Activated CD8-positive, alpha-beta memory T cell treated with anti-CD3 and anti-CD28 coated beads, Interleukin-2, amount 10 ng/mL, durations not matched to agents 7 days and 5 days (primary cell): ENCODE results near the gene ESR2. TPM values are rescaled to one million over a fixed set of nuclear protein-coding genes. Genes with fewer than 3 reads are reported as not detected.

Experiments used
- ATAC-seq: fragments of 150-1000 bp; cut with Tn5 transposase; one replicate; pipeline ENCODE4 v1.10.0; 2021; ENCODE audit warnings: moderate library complexity
- CTCF ChIA-PET: fragments of 350-600 bp; sonication (Branson Sonifier 250); formaldehyde crosslinking; loops from one replicate; lab custom pipeline; 2021; ENCODE audit warnings: antibody characterized with exemption; lab: Charles Lee
- DNase-seq: peaks from one replicate; pipeline ENCODE4 v3.0.0-alpha.2; 2020
- H3K27ac Mint-ChIP-seq: one replicate; pipeline ENCODE4 v1.8.0; 2021; ENCODE audit warnings: mild to moderate bottlenecking, mixed read lengths
- H3K27me3 Mint-ChIP-seq: one replicate; pipeline ENCODE4 v1.8.0; 2021; ENCODE audit warnings: mixed read lengths
- H3K36me3 Mint-ChIP-seq: one replicate; pipeline ENCODE4 v1.8.0; 2021; ENCODE audit warnings: mild to moderate bottlenecking, mixed read lengths
- H3K4me1 Mint-ChIP-seq: one replicate; pipeline ENCODE4 v1.8.0; 2021; ENCODE audit warnings: mixed read lengths
- H3K4me3 Mint-ChIP-seq: one replicate; pipeline ENCODE4 v1.8.0; 2021; ENCODE audit warnings: mild to moderate bottlenecking, moderate library complexity, mixed read lengths
- H3K9me3 Mint-ChIP-seq: one replicate; pipeline ENCODE4 v1.8.0; 2022; ENCODE audit warnings: low read depth, mixed read lengths
- total RNA-seq, 2 experiments: library from RNA; stranded (reverse); gene quantifications; one replicate each; pipeline ENCODE4 v1.2.3, GENCODE V29; 2021

ESR2 gene
- total RNA-seq, 2 experiments from 2014 or later: 0.15 to 0.49 TPM

DNA sequence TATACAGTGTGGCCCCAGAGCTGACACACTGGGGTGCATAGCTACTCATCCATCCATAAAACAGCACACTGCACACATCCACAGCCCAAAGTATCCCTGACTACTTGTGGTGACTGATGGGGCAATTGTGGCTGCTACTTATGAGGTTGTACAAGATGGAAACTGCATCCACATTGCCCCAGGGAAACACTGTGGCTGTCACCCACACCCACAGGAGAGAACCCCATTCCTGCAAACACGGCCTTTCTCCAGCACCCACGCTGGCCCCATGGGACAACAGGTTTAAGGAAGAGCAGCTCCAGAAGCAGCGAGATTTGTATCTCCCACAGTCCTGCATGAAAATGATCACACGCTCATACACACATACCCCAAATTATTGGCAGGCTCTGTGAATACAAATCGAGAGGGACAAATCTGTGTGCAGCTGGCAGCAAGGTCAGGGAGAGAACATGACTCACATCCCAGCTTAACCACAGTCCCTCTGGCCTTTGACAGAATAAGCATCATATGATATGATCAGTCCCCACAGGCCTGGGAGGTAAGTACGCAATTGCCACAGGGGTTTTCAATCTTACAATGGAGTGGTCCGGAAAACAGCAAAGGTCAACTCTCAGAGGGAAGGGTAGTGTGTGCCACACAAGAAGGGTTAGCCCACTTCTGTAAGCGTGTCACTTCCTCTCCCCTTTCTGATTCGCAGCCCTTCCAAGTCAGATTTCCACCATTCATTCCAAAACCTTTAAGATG, 61.9 kb downstream of the ESR2 start:
- H3K27me3 Mint-ChIP-seq: peaks cover under 1% of the 10 kb centered on the region
- CTCF ChIA-PET: no interaction called here
- peak; percentile 54 for DNase-seq

DNA sequence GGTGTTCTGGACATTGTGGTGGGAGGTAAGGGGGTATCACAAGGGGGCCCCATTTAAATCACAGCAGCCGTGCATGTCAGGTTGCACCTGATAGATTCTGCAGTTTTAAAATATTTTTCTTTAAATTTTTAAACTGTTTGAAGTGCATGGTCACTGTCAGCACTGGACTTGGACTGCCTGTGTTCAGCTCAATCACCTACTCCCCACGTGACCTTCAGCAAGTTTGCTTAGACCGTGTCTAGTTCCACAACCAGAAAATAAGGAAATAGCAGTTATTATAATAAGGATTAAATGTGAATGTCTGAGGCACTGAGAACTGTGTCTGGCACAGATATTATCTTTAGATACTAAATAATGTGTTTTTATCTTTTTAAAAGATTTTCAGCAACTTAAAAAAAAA, 64.7 kb downstream of the ESR2 start:
- DNase-seq: no peak
- no peak overlapping the region for H3K4me3 Mint-ChIP-seq
- peaks cover 15% of the 10 kb centered on the region for H3K4me1 Mint-ChIP-seq
- CTCF ChIA-PET: interaction anchor here (0.6 to 1.2 kb wide), 2 partner anchors 36 to 167 kb away, joined by 3 read pairs; no protein-coding TSS in a partner anchor
- no peaks in the 10 kb centered on the region for H3K9me3 Mint-ChIP-seq
- peaks cover 4% of the 10 kb centered on the region for H3K36me3 Mint-ChIP-seq
- ATAC-seq: no peak
- no peak overlapping the region for H3K27ac Mint-ChIP-seq
- no peaks in the 10 kb centered on the region for H3K27me3 Mint-ChIP-seq

More for the DNA sequence above, 61.9 kb downstream of the ESR2 start:
- H3K36me3 Mint-ChIP-seq: peaks cover 4% of the 10 kb centered on the region
- H3K9me3 Mint-ChIP-seq: no peaks in the 10 kb centered on the region
- no peak overlapping the region for H3K27ac Mint-ChIP-seq
- ATAC-seq: peak; percentile 70
- H3K4me3 Mint-ChIP-seq: no peak overlapping the region
- H3K4me1 Mint-ChIP-seq: peaks cover 15% of the 10 kb centered on the region

DNA sequence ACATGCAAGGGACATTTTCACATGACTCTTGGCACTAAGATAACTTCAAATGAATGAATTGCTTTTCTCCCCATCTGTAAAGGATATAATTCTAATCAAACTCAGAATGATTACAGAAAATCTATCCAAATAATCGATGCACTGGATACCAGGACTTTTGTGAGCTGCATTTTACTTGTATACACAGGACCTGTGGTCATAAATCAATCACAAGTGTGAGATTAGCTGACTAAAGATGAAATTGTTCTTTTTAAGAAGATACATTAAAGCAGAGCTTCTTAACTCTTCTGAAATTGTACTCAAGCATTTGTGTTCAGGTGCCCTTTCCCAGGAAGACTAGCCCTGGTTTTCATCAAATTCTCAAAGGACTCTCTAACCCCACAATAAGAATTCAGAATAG, 66.3 kb downstream of the ESR2 start:
- Mint-ChIP-seq H3K4me1 (peaks cover 10% of the 10 kb centered on the region), H3K36me3 (peaks cover 12% of the 10 kb centered on the region), H3K9me3 (no peaks in the 10 kb centered on the region), H3K4me3 (no peak overlapping the region), H3K27me3 (no peaks in the 10 kb centered on the region), H3K27ac (no peak overlapping the region)
- ATAC-seq (no peak), DNase-seq (no peak)
- CTCF ChIA-PET: interaction anchor here (1.3 kb wide), 1 partner anchor 23 kb away, joined by 3 read pairs; no protein-coding TSS in a partner anchor

DNA sequence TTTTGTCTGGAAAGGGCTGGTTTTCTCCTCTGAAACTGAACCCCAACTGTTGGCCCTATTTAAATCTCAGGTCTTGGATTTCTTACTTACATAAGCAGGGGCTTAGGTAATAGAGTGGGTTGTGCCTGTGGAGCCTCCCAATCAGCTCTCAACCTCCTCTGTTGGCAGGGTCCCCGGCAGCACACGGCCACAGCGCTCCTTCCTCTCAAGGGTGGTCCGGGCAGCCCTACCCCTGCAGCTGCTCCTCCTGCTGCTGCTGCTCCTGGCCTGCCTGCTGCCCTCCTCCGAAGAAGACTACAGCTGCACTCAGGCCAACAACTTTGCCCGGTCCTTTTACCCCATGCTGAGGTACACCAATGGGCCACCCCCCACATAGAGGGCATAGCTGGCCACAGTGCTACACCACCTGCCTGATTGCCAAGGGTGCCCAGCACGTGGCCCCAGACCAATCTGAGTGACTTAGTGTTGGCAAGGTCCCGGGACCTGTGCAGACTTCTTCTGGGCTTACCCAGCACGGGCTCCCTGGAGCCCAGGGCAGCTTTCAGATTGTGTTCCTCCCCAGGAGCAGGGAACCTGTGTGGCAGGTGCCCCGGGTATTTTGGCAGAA, 68.9 kb downstream of the ESR2 start:
- peaks cover 15% of the 10 kb centered on the region for H3K36me3 Mint-ChIP-seq
- CTCF ChIA-PET: no interaction called here
- no peaks in the 10 kb centered on the region for H3K9me3 Mint-ChIP-seq

DNA sequence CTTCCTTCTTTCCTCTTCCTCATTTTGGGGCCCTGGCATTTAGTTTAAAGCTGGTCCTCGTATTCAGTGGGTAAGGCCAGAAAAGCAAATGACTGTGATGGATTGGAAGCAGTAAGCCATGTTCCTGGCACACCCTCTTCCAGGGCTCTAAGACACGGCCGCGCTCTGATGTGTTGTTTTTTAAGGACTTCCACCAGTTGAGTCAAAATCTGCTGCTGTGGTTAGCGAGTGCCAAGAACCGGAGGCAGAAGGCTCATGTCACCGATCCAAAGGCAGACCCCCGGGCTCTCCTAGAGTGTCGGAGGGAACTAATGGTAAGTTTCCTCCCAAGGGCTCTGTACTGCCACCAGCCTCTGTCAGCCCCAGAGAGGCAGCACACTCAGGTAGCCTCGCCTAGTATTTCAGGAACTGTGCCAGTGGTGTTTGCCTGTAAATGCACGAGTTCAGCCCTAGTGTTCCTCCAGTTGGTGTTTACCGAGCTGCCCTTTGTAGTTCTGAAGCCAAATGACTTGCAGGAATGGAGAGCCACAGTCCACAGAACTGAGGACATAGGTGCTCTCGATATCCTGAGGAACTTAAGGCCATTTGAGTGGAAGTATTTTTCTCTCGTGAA, 72.7 kb downstream of the ESR2 start:
- CTCF ChIA-PET: no interaction called here

More for the DNA sequence above, 68.9 kb downstream of the ESR2 start:
- H3K4me1 Mint-ChIP-seq: no peaks in the 10 kb centered on the region
- no peaks in the 10 kb centered on the region for H3K27me3 Mint-ChIP-seq
- DNase-seq (no peak), ATAC-seq (no peak)
- H3K4me3 Mint-ChIP-seq: no peak overlapping the region
- H3K27ac Mint-ChIP-seq: no peak overlapping the region

DNA sequence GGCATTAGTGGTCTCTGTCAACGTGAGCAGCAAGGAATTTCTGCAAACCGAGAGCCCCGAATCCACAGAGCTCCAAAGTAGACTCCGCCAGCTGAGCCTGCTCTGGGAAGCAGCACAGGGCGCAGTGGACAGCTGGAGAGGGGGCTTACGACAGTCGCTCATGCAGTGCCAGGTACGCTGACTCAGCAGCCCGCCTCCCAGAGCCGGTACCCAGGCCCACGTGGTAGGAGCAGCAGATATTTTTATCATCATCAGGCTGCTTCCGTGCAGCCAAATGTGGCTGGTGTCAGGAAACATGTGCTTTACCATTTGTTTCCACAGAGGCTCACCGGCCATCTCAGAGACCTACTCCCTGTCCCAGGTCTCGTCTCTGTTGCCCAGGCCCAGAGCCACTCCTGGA, 73.7 kb downstream of the ESR2 start:
- Mint-ChIP-seq H3K27ac (no peak overlapping the region), H3K36me3 (peaks cover 35% of the 10 kb centered on the region), H3K9me3 (no peaks in the 10 kb centered on the region), H3K27me3 (no peaks in the 10 kb centered on the region), H3K4me3 (no peak overlapping the region), H3K4me1 (peaks cover 5% of the 10 kb centered on the region)
- DNase-seq (no peak), ATAC-seq (no peak)
- CTCF ChIA-PET: interaction anchor here (0.6 kb wide), 1 partner anchor 187 kb away, joined by 3 read pairs; no protein-coding TSS in a partner anchor

More for the DNA sequence above, 72.7 kb downstream of the ESR2 start:
- Mint-ChIP-seq H3K9me3 (no peaks in the 10 kb centered on the region), H3K4me3 (no peak overlapping the region), H3K27ac (no peak overlapping the region), H3K36me3 (peaks cover 26% of the 10 kb centered on the region), H3K27me3 (no peaks in the 10 kb centered on the region), H3K4me1 (peaks cover 5% of the 10 kb centered on the region)
- no peak for DNase-seq
- ATAC-seq: no peak

DNA sequence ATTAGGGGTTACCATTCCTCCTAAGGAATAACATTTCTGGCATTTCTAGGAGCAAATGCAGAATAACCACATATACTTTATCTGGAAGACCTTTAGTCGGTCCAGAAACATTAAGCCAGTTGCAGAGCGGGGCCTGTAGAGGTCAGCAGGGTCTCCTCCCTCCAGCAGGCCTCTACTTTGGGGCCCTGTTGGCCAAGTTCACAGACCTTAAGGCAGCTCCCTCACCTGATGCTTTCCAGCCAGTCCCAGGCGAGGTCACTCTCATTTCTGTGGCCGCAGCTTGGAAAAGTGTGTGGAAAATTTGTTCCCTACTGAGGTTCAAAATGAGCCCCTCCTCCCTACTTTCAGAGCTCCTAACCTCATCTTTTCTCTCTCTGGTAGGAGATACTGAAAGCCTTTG, 74.1 kb downstream of the ESR2 start:
- Mint-ChIP-seq H3K4me3 (no peak overlapping the region), H3K27me3 (no peaks in the 10 kb centered on the region), H3K4me1 (peaks cover 5% of the 10 kb centered on the region), H3K9me3 (no peaks in the 10 kb centered on the region), H3K27ac (no peak overlapping the region), H3K36me3 (peaks cover 39% of the 10 kb centered on the region)
- no peak for ATAC-seq
- no peak for DNase-seq
- CTCF ChIA-PET: no interaction called here

DNA sequence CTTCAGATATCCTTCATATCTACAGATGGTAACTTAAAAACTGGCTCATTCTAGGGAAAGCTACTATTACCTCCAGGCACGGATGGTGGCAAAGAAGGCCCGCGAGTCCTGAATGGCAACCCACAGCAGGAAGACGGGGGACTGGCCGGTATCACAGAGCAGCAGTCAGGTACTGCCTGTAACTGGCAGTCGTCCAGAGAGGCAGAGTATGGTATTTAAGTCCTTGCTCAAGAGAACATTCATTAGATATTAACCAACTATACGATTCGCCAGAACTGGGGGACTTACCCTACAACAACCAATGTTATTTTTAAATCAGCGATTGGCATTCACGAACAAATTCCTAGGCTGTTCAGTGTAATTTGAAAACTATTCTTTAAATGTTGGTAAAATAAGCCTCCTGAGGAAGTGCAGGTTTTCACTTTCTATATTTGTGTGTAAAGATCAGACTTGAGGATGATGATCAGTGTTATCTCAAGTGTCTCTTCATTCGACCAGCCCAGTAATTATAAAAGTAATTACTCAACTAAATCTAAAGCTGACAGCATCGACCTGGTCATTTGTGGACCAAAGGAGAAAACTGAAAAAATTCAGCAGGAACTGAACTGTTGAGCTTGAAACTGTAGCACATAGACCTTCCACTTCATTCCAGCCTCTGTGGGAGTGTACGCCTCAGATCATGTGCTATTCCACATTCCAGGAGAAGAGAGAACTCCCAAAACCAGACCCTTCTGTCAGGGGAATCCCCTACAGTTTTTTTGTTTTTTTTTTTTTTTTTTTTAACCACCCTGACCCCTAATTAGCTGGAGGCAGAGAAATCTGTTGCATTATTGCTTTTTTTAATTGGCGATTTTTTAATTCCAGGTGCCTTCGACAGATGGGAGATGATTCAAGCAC, 75.6 kb downstream of the ESR2 start:
- no peaks in the 10 kb centered on the region for H3K27me3 Mint-ChIP-seq
- H3K9me3 Mint-ChIP-seq: no peaks in the 10 kb centered on the region

DNA sequence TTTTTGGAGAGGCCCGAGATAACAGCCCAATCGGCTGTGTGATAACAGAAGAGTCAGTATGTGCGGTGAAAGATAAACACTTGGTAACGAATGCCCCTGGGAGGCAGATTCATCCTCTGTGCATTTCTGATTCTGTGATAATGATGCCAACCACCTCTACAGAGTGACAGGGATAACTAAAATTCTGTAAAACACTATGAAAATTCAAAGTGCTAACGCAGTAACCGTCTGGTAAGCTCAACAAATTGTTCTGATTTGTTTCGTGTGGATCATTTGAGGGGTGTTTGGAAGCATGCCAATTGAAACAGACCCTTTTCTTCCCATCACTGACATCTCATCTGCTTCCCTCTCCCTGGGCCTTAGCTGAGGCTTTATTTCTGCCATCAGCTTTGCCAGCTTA, 76.3 kb downstream of the ESR2 start:
- CTCF ChIA-PET: no interaction called here
- ATAC-seq (no peak), DNase-seq (no peak)
- no peak overlapping the region for H3K27ac Mint-ChIP-seq
- peaks cover 5% of the 10 kb centered on the region for H3K4me1 Mint-ChIP-seq
- H3K36me3 Mint-ChIP-seq: peaks cover 38% of the 10 kb centered on the region
- no peaks in the 10 kb centered on the region for H3K9me3 Mint-ChIP-seq
- no peaks in the 10 kb centered on the region for H3K27me3 Mint-ChIP-seq
- H3K4me3 Mint-ChIP-seq: no peak overlapping the region

More for the DNA sequence above, 75.6 kb downstream of the ESR2 start:
- peaks cover 39% of the 10 kb centered on the region for H3K36me3 Mint-ChIP-seq
- CTCF ChIA-PET: interaction anchor here (0.6 to 0.8 kb wide), 2 partner anchors 89 to 179 kb away, joined by 3 to 4 read pairs; no protein-coding TSS in a partner anchor
- DNase-seq (no peak), ATAC-seq (no peak)
- H3K4me3 Mint-ChIP-seq: no peak overlapping the region
- H3K27ac Mint-ChIP-seq: no peak overlapping the region
- H3K4me1 Mint-ChIP-seq: peaks cover 5% of the 10 kb centered on the region

DNA sequence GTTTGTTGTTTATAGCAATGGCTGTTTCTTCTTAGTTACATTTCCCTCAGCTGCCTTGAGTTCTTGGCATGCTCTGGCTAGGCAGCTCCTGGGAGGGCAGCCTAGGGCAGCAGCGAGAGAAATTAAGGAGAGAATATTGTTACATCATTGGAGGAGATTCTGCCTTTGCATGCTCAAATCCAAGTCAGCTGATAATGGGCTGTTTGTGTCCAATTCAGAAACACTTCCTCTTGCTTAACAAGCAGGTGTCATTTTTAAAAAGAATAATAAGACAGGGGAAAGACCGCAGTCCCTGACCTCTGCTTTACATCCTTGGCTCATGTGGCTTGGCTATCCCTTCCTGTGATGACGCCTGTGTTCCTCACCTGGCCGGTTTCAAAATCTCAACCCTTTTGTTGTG, 76.9 kb downstream of the ESR2 start:
- DNase-seq (no peak), ATAC-seq (no peak)
- Mint-ChIP-seq H3K36me3 (peaks cover 36% of the 10 kb centered on the region), H3K4me3 (no peak overlapping the region), H3K4me1 (peaks cover 5% of the 10 kb centered on the region), H3K27me3 (no peaks in the 10 kb centered on the region), H3K27ac (no peak overlapping the region), H3K9me3 (no peaks in the 10 kb centered on the region)
- CTCF ChIA-PET: no interaction called here

DNA sequence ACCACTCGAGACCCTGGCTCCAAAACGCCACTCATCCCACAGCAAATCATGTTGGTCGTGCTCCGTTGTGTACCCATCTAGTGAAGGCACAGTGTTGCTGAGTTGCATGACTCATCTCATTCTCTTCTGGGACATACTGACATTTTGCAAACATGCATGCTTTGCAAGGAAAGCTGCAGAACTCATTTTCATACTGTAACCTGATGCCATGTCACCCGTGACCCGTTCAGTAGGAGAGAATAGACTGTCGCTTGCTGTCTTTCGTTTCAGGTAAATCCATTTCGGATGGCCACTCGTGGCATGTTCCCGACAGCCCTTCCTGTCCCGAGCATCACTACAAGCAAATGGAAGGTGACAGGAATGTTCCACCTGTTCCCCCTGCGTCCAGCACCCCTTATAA, 78.2 kb downstream of the ESR2 start:
- Mint-ChIP-seq H3K4me1 (peaks cover 5% of the 10 kb centered on the region), H3K9me3 (no peaks in the 10 kb centered on the region), H3K4me3 (no peak overlapping the region), H3K27ac (no peak overlapping the region), H3K27me3 (no peaks in the 10 kb centered on the region), H3K36me3 (peaks cover 37% of the 10 kb centered on the region)
- no peak for ATAC-seq
- DNase-seq: no peak
- CTCF ChIA-PET: no interaction called here

DNA sequence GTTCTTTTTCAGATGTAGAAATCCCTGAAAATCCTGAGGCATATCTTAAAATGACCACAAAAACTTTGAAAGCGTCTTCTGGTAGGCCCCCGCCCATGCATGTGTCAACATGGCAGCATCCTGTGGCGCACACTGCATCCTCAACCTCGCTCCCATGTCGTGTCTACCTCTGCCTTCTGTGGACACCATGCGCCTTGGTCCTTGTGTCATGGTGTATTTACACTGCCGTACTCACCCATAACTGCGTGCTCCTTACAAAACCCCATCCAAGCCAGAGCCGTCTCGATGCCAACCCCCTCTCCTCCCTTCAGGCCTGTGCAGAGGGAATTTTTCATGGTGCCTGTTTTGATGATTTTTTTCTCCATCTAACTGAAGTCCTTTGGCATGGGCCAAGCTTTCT, 78.9 kb downstream of the ESR2 start:
- Mint-ChIP-seq H3K36me3 (peaks cover 40% of the 10 kb centered on the region), H3K9me3 (no peaks in the 10 kb centered on the region), H3K4me1 (peaks cover 8% of the 10 kb centered on the region), H3K27ac (no peak overlapping the region), H3K27me3 (no peaks in the 10 kb centered on the region), H3K4me3 (no peak overlapping the region)
- DNase-seq (no peak), ATAC-seq (no peak)
- CTCF ChIA-PET: no interaction called here
